Measurements from ENCODE around the gene MFF. TPM values are rescaled to one million over a fixed set of nuclear protein-coding genes. Genes with fewer than 3 reads are reported as not detected.

MFF gene
- total RNA-seq, 6 experiments from 2014 or later: 29.3 to 70.2 (median 34.6) TPM

- intact Hi-C loops (cut with DNase I): no loop called here
- Histone ChIP-seq H3K27ac (no peak overlapping the region), H3K27me3 (no peaks in the 10 kb centered on the region), H3K36me3 (peaks cover 0 to 3% (median under 1%) of the 10 kb centered on the region in 4 donors), H3K4me3 (no peak overlapping the region), H3K9me3 (no peaks in the 10 kb centered on the region), H3K4me1 (peaks cover 0 to 6% (median 0%) of the 10 kb centered on the region in 4 donors)
- WGBS (ENCODE audit: insufficient coverage, low coverage, low lambda C conversion rate, missing lambda C conversion rate): 81% methylated on average over 2 of the region's 2 CpGs
- TF ChIP-seq CTCF (IDR thresholded peaks at IDR 0.05): no peak
- no peak for TF ChIP-seq POLR2A (IDR thresholded peaks at IDR 0.05)
- DNase-seq (no peak), ATAC-seq (no peak)
These were observed 19.2 kb downstream of the MFF start for GRCh38 chr2:227344231-227344630.

- no peak for DNase-seq
- Histone ChIP-seq H3K4me1 (no peaks in the 10 kb centered on the region), H3K36me3 (peaks cover 0 to 3% (median under 1%) of the 10 kb centered on the region in 4 donors), H3K4me3 (no peak overlapping the region), H3K9me3 (no peaks in the 10 kb centered on the region), H3K27me3 (no peaks in the 10 kb centered on the region), H3K27ac (no peak overlapping the region)
- intact Hi-C loops (cut with DNase I): no loop called here
- WGBS (ENCODE audit: insufficient coverage, low coverage, low lambda C conversion rate, missing lambda C conversion rate): 92% methylated on average over 7 of the region's 7 CpGs
- ATAC-seq: no peak
- TF ChIP-seq POLR2A (IDR thresholded peaks at IDR 0.05) (no peak), CTCF (IDR thresholded peaks at IDR 0.05) (no peak)
These were observed 22.1 kb downstream of the MFF start for GRCh38 chr2:227347117-227347516.

- intact Hi-C loops (cut with DNase I): no loop called here
- H3K4me3 ChIP-seq: no peak overlapping the region
- H3K27ac ChIP-seq: no peak overlapping the region
- H3K36me3 ChIP-seq: peaks cover 0 to 2% (median 0%) of the 10 kb centered on the region in 4 donors
- H3K27me3 ChIP-seq: no peaks in the 10 kb centered on the region
- TF ChIP-seq CTCF (IDR thresholded peaks at IDR 0.05) (no peak), POLR2A (IDR thresholded peaks at IDR 0.05) (no peak)
- no peak for ATAC-seq
- DNase-seq: no peak
- 100% methylated on average over 2 of the region's 2 CpGs for WGBS (ENCODE audit: insufficient coverage, low coverage, low lambda C conversion rate, missing lambda C conversion rate)
- no peaks in the 10 kb centered on the region for H3K4me1 ChIP-seq
- no peaks in the 10 kb centered on the region for H3K9me3 ChIP-seq
These were observed 23.3 kb downstream of the MFF start for GRCh38 chr2:227348324-227348723.

- H3K4me3 ChIP-seq: no peak overlapping the region
- intact Hi-C loops (cut with DNase I): no loop called here
- H3K9me3 ChIP-seq: no peaks in the 10 kb centered on the region
- no peaks in the 10 kb centered on the region for H3K4me1 ChIP-seq
- ATAC-seq (no peak), DNase-seq (no peak)
- peaks cover 0 to 2% (median 0%) of the 10 kb centered on the region in 4 donors for H3K36me3 ChIP-seq
- TF ChIP-seq POLR2A (IDR thresholded peaks at IDR 0.05) (no peak), CTCF (IDR thresholded peaks at IDR 0.05) (no peak)
- H3K27me3 ChIP-seq: no peaks in the 10 kb centered on the region
- no peak overlapping the region for H3K27ac ChIP-seq
- 84% methylated on average over 7 of the region's 7 CpGs for WGBS (ENCODE audit: insufficient coverage, low coverage, low lambda C conversion rate, missing lambda C conversion rate)
These were observed 25.1 kb downstream of the MFF start for GRCh38 chr2:227349989-227350612.
